ENCODE results near the gene AGK. TPM values are rescaled to one million over a fixed set of nuclear protein-coding genes. Genes with fewer than 3 reads are reported as not detected.

The AGK gene
- total RNA-seq, 1 donor from 2014 or later, result 25.6 TPM

GRCh38 chr7:141562972-141563371 lies 11.8 kb downstream of the AGK start:
- peaks cover 30% of the 10 kb centered on the region for H3K36me3 Mint-ChIP-seq (ENCODE audit: insufficient read depth)
- H3K9me3 Mint-ChIP-seq (ENCODE audit: low read depth), result peaks cover 8% of the 10 kb centered on the region
- TF ChIP-seq CTCF (IDR thresholded peaks at IDR 0.05; ENCODE audit: unreplicated experiment), result no peak
- H3K4me1 Mint-ChIP-seq (ENCODE audit: low read depth), result no peaks in the 10 kb centered on the region
- H3K4me3 Mint-ChIP-seq (ENCODE audit: low read depth), result no peak overlapping the region
- H3K27ac Mint-ChIP-seq, result no peak overlapping the region
- H3K27me3 Mint-ChIP-seq, result no peaks in the 10 kb centered on the region
- DNase-seq (ENCODE audit: low spot score, unreplicated experiment), result no peak

- H3K9me3 Mint-ChIP-seq (ENCODE audit: low read depth), result peaks cover 5% of the 10 kb centered on the region
- H3K27me3 Mint-ChIP-seq, result no peaks in the 10 kb centered on the region
- TF ChIP-seq CTCF (IDR thresholded peaks at IDR 0.05; ENCODE audit: unreplicated experiment), result no peak
- no peak overlapping the region for H3K27ac Mint-ChIP-seq
- no peak overlapping the region for H3K4me3 Mint-ChIP-seq (ENCODE audit: low read depth)
- peaks cover 22% of the 10 kb centered on the region for H3K36me3 Mint-ChIP-seq (ENCODE audit: insufficient read depth)
- no peaks in the 10 kb centered on the region for H3K4me1 Mint-ChIP-seq (ENCODE audit: low read depth)
- DNase-seq (ENCODE audit: low spot score, unreplicated experiment), result no peak
Measured at GRCh38 chr7:141563956-141564623, 12.9 kb downstream of the AGK start.

- H3K9me3 Mint-ChIP-seq (ENCODE audit: low read depth), result no peaks in the 10 kb centered on the region
- H3K4me3 Mint-ChIP-seq (ENCODE audit: low read depth), result no peak overlapping the region
- DNase-seq (ENCODE audit: low spot score, unreplicated experiment), result no peak
- no peak overlapping the region for H3K27ac Mint-ChIP-seq
- no peak for TF ChIP-seq CTCF (IDR thresholded peaks at IDR 0.05; ENCODE audit: unreplicated experiment)
- no peaks in the 10 kb centered on the region for H3K4me1 Mint-ChIP-seq (ENCODE audit: low read depth)
- H3K36me3 Mint-ChIP-seq (ENCODE audit: insufficient read depth), result peaks cover 10% of the 10 kb centered on the region
- no peaks in the 10 kb centered on the region for H3K27me3 Mint-ChIP-seq
Measured at GRCh38 chr7:141567432-141567831, 16.2 kb downstream of the AGK start.

GRCh38 chr7:141568227-141568626 lies 17.0 kb downstream of the AGK start:
- H3K27ac Mint-ChIP-seq, result no peak overlapping the region
- TF ChIP-seq CTCF (IDR thresholded peaks at IDR 0.05; ENCODE audit: unreplicated experiment), result no peak
- no peaks in the 10 kb centered on the region for H3K27me3 Mint-ChIP-seq
- no peak for DNase-seq (ENCODE audit: low spot score, unreplicated experiment)
- H3K4me3 Mint-ChIP-seq (ENCODE audit: low read depth), result no peak overlapping the region
- peaks cover 10% of the 10 kb centered on the region for H3K36me3 Mint-ChIP-seq (ENCODE audit: insufficient read depth)
- no peaks in the 10 kb centered on the region for H3K4me1 Mint-ChIP-seq (ENCODE audit: low read depth)
- H3K9me3 Mint-ChIP-seq (ENCODE audit: low read depth), result no peaks in the 10 kb centered on the region

GRCh38 chr7:141571059-141571458 lies 19.8 kb downstream of the AGK start:
- TF ChIP-seq CTCF (IDR thresholded peaks at IDR 0.05; ENCODE audit: unreplicated experiment), result no peak
- H3K36me3 Mint-ChIP-seq (ENCODE audit: insufficient read depth), result peaks cover 26% of the 10 kb centered on the region
- no peaks in the 10 kb centered on the region for H3K27me3 Mint-ChIP-seq
- no peak overlapping the region for H3K4me3 Mint-ChIP-seq (ENCODE audit: low read depth)
- H3K27ac Mint-ChIP-seq, result no peak overlapping the region
- DNase-seq (ENCODE audit: low spot score, unreplicated experiment), result no peak
- peaks cover 14% of the 10 kb centered on the region for H3K9me3 Mint-ChIP-seq (ENCODE audit: low read depth)
- H3K4me1 Mint-ChIP-seq (ENCODE audit: low read depth), result no peaks in the 10 kb centered on the region

All from progenitor cell of endocrine pancreas (in vitro differentiated cells).